IPS-18c (cell line): ENCODE results near the gene KBTBD12.
"Not testable (repeated sequence)": the region's sequence is repeated elsewhere in the genome, so short reads cannot be mapped to it uniquely, and the experiment has no call there.

ENCODE experiments used
- H3K4me3 ChIP-seq: 2 replicates; pipeline ENCODE4 v1.7.0; 2013; ENCODE audit warnings: low read depth, mild to moderate bottlenecking, low read length, moderate library complexity; ENCODE audit not compliant: insufficient read depth
- H3K9me3 ChIP-seq: one replicate; pipeline ENCODE4 v1.6.1; 2013; ENCODE audit warnings: mild to moderate bottlenecking, low read length, moderate library complexity; ENCODE audit not compliant: control insufficient read depth, insufficient read depth

Gene KBTBD12

GRCh38 chr3:127899200-127899599, 15.8 kb upstream of the KBTBD12 start:
- Histone ChIP-seq H3K9me3 (no peaks in the 10 kb centered on the region), H3K4me3 (no peak overlapping the region)

GRCh38 chr3:127899766-127900165, 15.3 kb upstream of the KBTBD12 start:
- no peaks in the 10 kb centered on the region for H3K9me3 ChIP-seq
- H3K4me3 ChIP-seq, result no peak overlapping the region

GRCh38 chr3:127900536-127900935, 14.5 kb upstream of the KBTBD12 start:
- Histone ChIP-seq H3K4me3 (no peak overlapping the region), H3K9me3 (no peaks in the 10 kb centered on the region)

GRCh38 chr3:127902486-127902885, 12.5 kb upstream of the KBTBD12 start:
- H3K4me3 ChIP-seq, result no peak overlapping the region
- no peaks in the 10 kb centered on the region for H3K9me3 ChIP-seq

DNA sequence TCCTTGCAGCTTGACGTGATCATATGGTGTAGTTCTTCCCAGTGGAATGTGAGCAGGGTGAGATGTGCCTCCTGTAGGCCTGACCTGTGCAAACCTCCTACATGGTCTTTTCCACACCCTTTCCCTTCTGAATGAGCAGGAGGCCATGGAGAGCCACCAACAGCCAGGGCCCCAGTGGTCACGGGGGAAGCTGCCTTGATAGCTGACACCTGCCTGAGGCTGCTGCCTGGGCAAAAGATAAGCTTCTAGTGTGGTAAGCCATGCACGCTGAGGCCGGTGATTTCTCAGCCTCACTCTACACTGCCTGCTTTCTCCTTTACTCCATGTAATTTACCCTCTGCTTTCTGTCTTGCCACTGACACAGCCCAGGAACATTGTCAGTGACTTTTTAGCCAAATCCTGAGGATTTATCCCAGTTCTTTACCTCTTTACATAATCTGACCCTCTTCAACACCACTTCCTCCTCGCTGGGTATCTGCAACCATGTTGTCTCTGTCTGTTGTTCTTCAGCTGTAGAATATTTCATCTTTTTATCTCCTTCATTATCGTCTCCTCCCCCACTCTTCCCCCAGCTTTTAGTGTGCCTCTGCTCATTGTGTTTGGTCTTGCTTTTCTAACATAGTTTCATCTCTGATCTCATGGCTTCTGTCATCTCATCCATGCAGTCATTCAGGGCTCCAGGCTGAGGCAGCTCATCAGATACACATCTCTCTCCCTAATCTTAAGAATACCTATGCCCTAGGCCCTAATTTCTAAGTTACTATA, 11.2 kb upstream of the KBTBD12 start:
- no peak overlapping the region for H3K4me3 ChIP-seq
- no peaks in the 10 kb centered on the region for H3K9me3 ChIP-seq

GRCh38 chr3:127905556-127905955, 9.5 kb upstream of the KBTBD12 start:
- Histone ChIP-seq H3K9me3 (no peaks in the 10 kb centered on the region), H3K4me3 (no peak overlapping the region)

- H3K9me3 ChIP-seq, H3K4me3 ChIP-seq: not testable (repeated sequence)
Observed at GRCh38 chr3:127906653-127907052, 8.4 kb upstream of the KBTBD12 start.

DNA sequence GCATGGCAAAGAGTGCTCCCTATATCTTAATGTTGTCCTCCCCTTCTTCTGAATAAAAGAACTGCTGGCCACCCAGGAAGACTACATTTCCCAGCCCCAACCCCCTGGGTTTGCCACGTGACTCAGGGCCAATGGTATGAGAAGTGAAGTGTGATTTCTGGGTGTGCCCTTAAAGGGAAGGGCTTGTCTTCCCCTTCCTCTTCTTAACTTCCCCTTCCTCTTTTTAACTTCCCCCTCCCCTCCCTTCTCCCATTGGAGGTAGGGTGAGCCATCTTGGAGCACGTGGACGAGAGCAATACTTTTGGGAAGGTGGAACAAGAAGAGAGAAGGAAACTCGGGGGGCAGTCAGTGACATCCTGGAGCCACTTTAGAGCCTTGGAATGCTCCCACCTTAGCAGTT, 6.8 kb upstream of the KBTBD12 start:
- no peaks in the 10 kb centered on the region for H3K9me3 ChIP-seq
- no peak overlapping the region for H3K4me3 ChIP-seq

DNA sequence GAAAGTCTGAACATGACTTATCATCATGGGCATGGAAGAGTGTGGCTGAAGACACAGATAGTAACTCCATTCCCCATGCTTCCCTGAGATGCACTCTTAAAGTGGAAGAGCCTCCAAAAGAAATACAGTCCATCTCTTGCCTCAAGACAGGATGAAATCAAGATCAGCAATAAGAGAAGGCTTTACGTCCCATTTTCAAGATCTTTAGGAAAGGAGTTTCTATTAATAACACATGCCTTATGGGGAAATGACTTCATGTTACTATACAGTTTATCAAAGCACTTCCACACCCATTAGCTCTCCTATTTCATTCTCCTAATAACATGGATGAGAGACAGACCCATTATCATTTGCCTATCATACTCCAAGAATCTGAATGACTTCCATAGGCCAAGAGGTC, 6.1 kb upstream of the KBTBD12 start:
- no peaks in the 10 kb centered on the region for H3K9me3 ChIP-seq
- no peak overlapping the region for H3K4me3 ChIP-seq

DNA sequence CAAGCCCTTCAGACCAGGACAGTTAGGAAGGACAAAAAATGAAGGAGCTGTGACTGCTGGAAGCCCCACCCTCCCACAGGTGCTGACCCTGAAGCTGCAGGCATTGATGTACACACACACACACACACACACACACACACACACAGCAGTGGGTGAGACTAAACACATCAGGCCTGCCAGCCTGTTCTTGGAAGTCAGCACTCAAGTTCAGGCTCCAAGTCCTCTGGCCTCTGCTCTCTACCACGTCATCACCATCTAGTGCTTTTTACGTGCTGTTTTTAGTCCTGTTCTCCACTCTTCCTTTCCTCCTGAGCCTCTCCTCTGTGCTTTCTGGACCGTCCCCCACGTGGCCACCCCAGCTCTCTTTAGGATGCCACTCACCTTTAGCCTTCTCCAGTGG, 5.4 kb upstream of the KBTBD12 start:
- Histone ChIP-seq H3K9me3 (no peaks in the 10 kb centered on the region), H3K4me3 (no peak overlapping the region)

GRCh38 chr3:127911421-127911931, 3.6 kb upstream of the KBTBD12 start:
- Histone ChIP-seq H3K9me3 (no peaks in the 10 kb centered on the region), H3K4me3 (no peak overlapping the region)

GRCh38 chr3:127913841-127914240, 1.2 kb upstream of the KBTBD12 start:
- H3K4me3 ChIP-seq, H3K9me3 ChIP-seq: not testable (repeated sequence)

- Histone ChIP-seq H3K9me3 (no peaks in the 10 kb centered on the region), H3K4me3 (no peak overlapping the region)
Observed at GRCh38 chr3:127914584-127914983, 448 bp upstream of the KBTBD12 start.

DNA sequence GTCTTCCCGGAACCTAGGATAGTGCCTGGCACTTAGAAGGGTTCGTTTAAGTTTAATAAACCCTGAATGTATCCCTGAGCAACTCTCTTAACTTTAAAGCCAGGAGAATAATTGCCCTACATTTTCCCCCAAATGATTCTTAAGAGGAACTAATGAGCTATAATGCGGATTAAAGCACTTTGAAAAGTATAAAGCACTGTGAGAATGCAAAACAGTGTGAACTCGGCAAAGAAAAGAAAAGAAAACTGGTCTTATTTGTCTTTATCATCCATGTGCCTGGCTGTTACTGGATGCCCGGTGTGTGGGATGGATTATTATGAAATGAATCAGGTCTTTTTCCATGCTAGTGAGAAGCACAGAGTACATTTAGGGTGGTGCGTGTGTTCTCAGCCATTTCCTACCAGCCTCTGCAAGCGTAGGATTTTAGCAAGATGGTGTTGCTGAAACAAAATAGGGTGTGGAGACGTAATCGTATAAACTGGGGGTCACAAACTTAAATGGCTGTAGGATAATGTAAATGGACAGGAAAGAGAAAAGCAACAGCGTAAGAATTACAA, 983 bp downstream of the KBTBD12 start:
- no peak overlapping the region for H3K4me3 ChIP-seq
- no peaks in the 10 kb centered on the region for H3K9me3 ChIP-seq

DNA sequence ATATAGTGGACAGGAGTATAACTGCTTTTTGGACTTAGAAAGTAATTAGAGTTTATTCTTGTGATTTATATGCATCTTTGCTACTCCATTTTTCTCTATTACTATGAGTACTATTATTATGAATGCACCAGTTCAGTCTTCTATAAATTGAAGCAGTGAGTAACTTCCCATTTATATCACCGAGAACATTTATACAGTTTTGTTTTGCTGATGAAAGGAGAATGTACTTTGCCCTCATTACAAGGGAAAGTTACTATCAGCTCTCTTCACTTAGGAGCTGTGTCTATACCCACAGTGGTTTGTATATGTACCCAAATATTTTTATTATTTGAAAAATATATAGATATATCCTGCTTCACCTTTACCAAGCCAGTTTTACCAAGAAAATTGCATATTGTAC, 5.7 kb downstream of the KBTBD12 start:
- Histone ChIP-seq H3K9me3 (no peaks in the 10 kb centered on the region), H3K4me3 (no peak overlapping the region)

GRCh38 chr3:127923611-127924010, 8.6 kb downstream of the KBTBD12 start:
- no peaks in the 10 kb centered on the region for H3K9me3 ChIP-seq
- no peak overlapping the region for H3K4me3 ChIP-seq

GRCh38 chr3:127925384-127925783, 10.4 kb downstream of the KBTBD12 start:
- no peaks in the 10 kb centered on the region for H3K9me3 ChIP-seq
- H3K4me3 ChIP-seq, result no peak overlapping the region

- no peaks in the 10 kb centered on the region for H3K9me3 ChIP-seq
- H3K4me3 ChIP-seq, result no peak overlapping the region
Observed at GRCh38 chr3:127927829-127928604, 13.0 kb downstream of the KBTBD12 start.
